Activated T-helper 1 cell treated with anti-CD3 and anti-CD28 coated beads, Interleukin-12 subunit alpha, Interleukin-12 subunit beta, Interleukin-2, Interleukin-4 antibody, amounts not matched to agents 30 ng/mL and 10 ng/mL and 1 ng/mL, durations not matched to agents 14 hours and 24 hours and 36 hours (primary cell): ENCODE measurements around the gene EYA2. TPM values are rescaled to one million over a fixed set of nuclear protein-coding genes. Genes with fewer than 3 reads are reported as not detected.
A peak's percentile ranks its signal among the peaks of the same experiment; 100 is the strongest.

ENCODE experiments used
- DNase-seq: peaks from one replicate; pipeline ENCODE4 v3.0.0; 2021; ENCODE audit warnings: low spot score
- H3K27ac Mint-ChIP-seq: one replicate; pipeline ENCODE4 v1.8.0; 2021; ENCODE audit warnings: mild to moderate bottlenecking, mixed read lengths
- H3K27me3 Mint-ChIP-seq: one replicate; pipeline ENCODE4 v1.8.0; 2022; ENCODE audit warnings: mild to moderate bottlenecking, moderate library complexity, mixed read lengths; ENCODE audit not compliant: insufficient read depth
- H3K36me3 Mint-ChIP-seq: one replicate; pipeline ENCODE4 v1.8.0; 2021; ENCODE audit warnings: low read depth, mixed read lengths
- H3K4me1 Mint-ChIP-seq: one replicate; pipeline ENCODE4 v1.8.0; 2021; ENCODE audit warnings: low read depth, mixed read lengths
- H3K4me3 Mint-ChIP-seq: one replicate; pipeline ENCODE4 v1.8.0; 2021; ENCODE audit warnings: mild to moderate bottlenecking, moderate library complexity, mixed read lengths
- H3K9me3 Mint-ChIP-seq: one replicate; pipeline ENCODE4 v1.8.0; 2021; ENCODE audit warnings: mixed read lengths
- intact Hi-C: fragments of 100-400 bp; cut with micrococcal nuclease; formaldehyde crosslinking; loops from one replicate; pipeline ENCODE4 v1.15.1; 2024
- total RNA-seq: library from RNA; stranded (reverse); gene quantifications from 2 replicates; pipeline ENCODE4 v1.2.3, GENCODE V29; 2022

EYA2 gene
- total RNA-seq, 1 donor from 2014 or later = not detected

GRCh38 chr20:47181056-47181862 is 286.6 kb downstream of the EYA2 start:
- Mint-ChIP-seq H3K27me3 (no peaks in the 10 kb centered on the region), H3K36me3 (no peaks in the 10 kb centered on the region), H3K4me1 (peaks cover 4% of the 10 kb centered on the region), H3K27ac (no peak overlapping the region), H3K9me3 (peaks cover 3% of the 10 kb centered on the region), H3K4me3 (no peak overlapping the region)
- DNase-seq = no peak
- intact Hi-C loops = no loop called here

GRCh38 chr20:47183367-47183766 is 288.7 kb downstream of the EYA2 start:
- Mint-ChIP-seq H3K4me3 (no peak overlapping the region), H3K9me3 (peaks cover 3% of the 10 kb centered on the region), H3K36me3 (no peaks in the 10 kb centered on the region), H3K27me3 (no peaks in the 10 kb centered on the region), H3K27ac (no peak overlapping the region), H3K4me1 (peaks cover 7% of the 10 kb centered on the region)
- DNase-seq = no peak
- intact Hi-C loops = no loop called here

- intact Hi-C loops = no loop called here
- H3K27ac Mint-ChIP-seq = no peak overlapping the region
- no peaks in the 10 kb centered on the region for H3K9me3 Mint-ChIP-seq
- no peaks in the 10 kb centered on the region for H3K36me3 Mint-ChIP-seq
- H3K27me3 Mint-ChIP-seq = peaks cover 3% of the 10 kb centered on the region
- DNase-seq = no peak
- H3K4me3 Mint-ChIP-seq = no peak overlapping the region
- H3K4me1 Mint-ChIP-seq = peaks cover 5% of the 10 kb centered on the region
Measured at GRCh38 chr20:47187450-47188195, 293.0 kb downstream of the EYA2 start.

GRCh38 chr20:47188540-47188939 is 293.9 kb downstream of the EYA2 start:
- no peak overlapping the region for H3K27ac Mint-ChIP-seq
- H3K9me3 Mint-ChIP-seq = no peaks in the 10 kb centered on the region
- DNase-seq = no peak
- peaks cover 3% of the 10 kb centered on the region for H3K27me3 Mint-ChIP-seq
- intact Hi-C loops = no loop called here
- no peaks in the 10 kb centered on the region for H3K36me3 Mint-ChIP-seq
- H3K4me1 Mint-ChIP-seq = peaks cover 5% of the 10 kb centered on the region
- H3K4me3 Mint-ChIP-seq = no peak overlapping the region

GRCh38 chr20:47189060-47189459 is 294.4 kb downstream of the EYA2 start:
- Mint-ChIP-seq H3K9me3 (no peaks in the 10 kb centered on the region), H3K27ac (no peak overlapping the region), H3K36me3 (no peaks in the 10 kb centered on the region), H3K27me3 (peaks cover 3% of the 10 kb centered on the region), H3K4me3 (no peak overlapping the region), H3K4me1 (peaks cover 5% of the 10 kb centered on the region)
- intact Hi-C loops = no loop called here
- DNase-seq = no peak

- intact Hi-C loops = no loop called here
- Mint-ChIP-seq H3K4me1 (peaks cover 6% of the 10 kb centered on the region), H3K9me3 (no peaks in the 10 kb centered on the region), H3K27me3 (peaks cover 3% of the 10 kb centered on the region), H3K4me3 (no peak overlapping the region), H3K27ac (no peak overlapping the region), H3K36me3 (no peaks in the 10 kb centered on the region)
- no peak for DNase-seq
Measured at GRCh38 chr20:47191074-47191673, 296.5 kb downstream of the EYA2 start.

GRCh38 chr20:47191956-47192355 is 297.3 kb downstream of the EYA2 start:
- Mint-ChIP-seq H3K4me1 (peaks cover 13% of the 10 kb centered on the region), H3K36me3 (no peaks in the 10 kb centered on the region), H3K27me3 (peaks cover 3% of the 10 kb centered on the region), H3K4me3 (no peak overlapping the region), H3K9me3 (no peaks in the 10 kb centered on the region), H3K27ac (no peak overlapping the region)
- intact Hi-C loops = no loop called here
- no peak for DNase-seq

GRCh38 chr20:47195573-47195972 is 300.9 kb downstream of the EYA2 start:
- Mint-ChIP-seq H3K9me3 (no peaks in the 10 kb centered on the region), H3K4me3 (no peak overlapping the region), H3K27ac (no peak overlapping the region), H3K4me1 (peaks cover 16% of the 10 kb centered on the region), H3K27me3 (peaks cover 3% of the 10 kb centered on the region), H3K36me3 (no peaks in the 10 kb centered on the region)
- intact Hi-C loops = loop anchor here (5.0 kb wide), 3 partner anchors 307 to 1427 kb away; partner anchors contain the start of gene NCOA3
- DNase-seq = no peak

GRCh38 chr20:47196091-47197081 is 301.7 kb downstream of the EYA2 start:
- DNase-seq = peak; percentile 67
- Mint-ChIP-seq H3K4me3 (no peak overlapping the region), H3K4me1 (peaks cover 16% of the 10 kb centered on the region), H3K36me3 (no peaks in the 10 kb centered on the region), H3K27me3 (peaks cover 3% of the 10 kb centered on the region), H3K9me3 (no peaks in the 10 kb centered on the region), H3K27ac (no peak overlapping the region)
- intact Hi-C loops = loop anchor here (1.0 to 5.0 kb wide), 5 partner anchors 188 to 1426 kb away; partner anchors contain the start of gene NCOA3

GRCh38 chr20:47198254-47198671 is 303.6 kb downstream of the EYA2 start:
- no peak overlapping the region for H3K4me3 Mint-ChIP-seq
- H3K27me3 Mint-ChIP-seq = no peaks in the 10 kb centered on the region
- H3K9me3 Mint-ChIP-seq = no peaks in the 10 kb centered on the region
- peak overlapping the region; percentile 59 for H3K27ac Mint-ChIP-seq
- H3K36me3 Mint-ChIP-seq = no peaks in the 10 kb centered on the region
- peaks cover 16% of the 10 kb centered on the region for H3K4me1 Mint-ChIP-seq
- DNase-seq = no peak
- intact Hi-C loops = loop anchor here (1.0 to 5.0 kb wide), 5 partner anchors 75 to 1424 kb away; partner anchors contain the start of gene NCOA3

- H3K4me1 Mint-ChIP-seq = peaks cover 16% of the 10 kb centered on the region
- no peak overlapping the region for H3K4me3 Mint-ChIP-seq
- intact Hi-C loops = loop anchor here (1.0 to 5.0 kb wide), 5 partner anchors 74 to 1423 kb away; partner anchors contain the start of gene NCOA3
- no peak for DNase-seq
- no peaks in the 10 kb centered on the region for H3K9me3 Mint-ChIP-seq
- H3K27me3 Mint-ChIP-seq = no peaks in the 10 kb centered on the region
- no peaks in the 10 kb centered on the region for H3K36me3 Mint-ChIP-seq
- no peak overlapping the region for H3K27ac Mint-ChIP-seq
Measured at GRCh38 chr20:47198996-47199552, 304.4 kb downstream of the EYA2 start.
